Measurements from ENCODE around the gene PDLIM7. TPM values are rescaled to one million over a fixed set of nuclear protein-coding genes. Genes with fewer than 3 reads are reported as not detected.

The PDLIM7 gene
- polyA plus RNA-seq, 1 of the 3 experiments (the other 2 are of a cell fraction) = 206 TPM

GRCh38 chr5:177527595-177527994, 30.2 kb upstream of the PDLIM7 start:
- Histone ChIP-seq H3K27me3 (ENCODE audit: insufficient read depth) (no peaks in the 10 kb centered on the region), H3F3A (replicated peaks; ENCODE audit: insufficient read depth) (no peaks in the 10 kb centered on the region), H3K27ac (ENCODE audit: low read depth in 2 of 2, low read length in 1 of 2) (no peak overlapping the region), H3K4me2 (no peak overlapping the region), H4K20me1 (ENCODE audit: insufficient read depth) (peaks cover 3% of the 10 kb centered on the region; the same call in 1 of the 2 replicates), H3K4me3 (ENCODE audit: low read depth in 2 of 2, low read length in 1 of 2) (no peak overlapping the region), H2AFZ (ENCODE audit: low read depth) (no peak overlapping the region), H3K4me1 (ENCODE audit: control insufficient read depth in 1 of 2, insufficient read depth in 2 of 2, low read depth in 1 of 2, low read length in 1 of 2) (peaks cover 0 to 14% of the 10 kb centered on the region in 2 experiments; a peak in 1 of 4 replicates), H3K79me2 (ENCODE audit: insufficient read depth) (peaks cover 4% of the 10 kb centered on the region; the same call in 1 of the 2 replicates), H3K36me3 (replicated peaks in 1 of 2; ENCODE audit: control insufficient read depth in 1 of 2, insufficient read depth in 2 of 2, low read length in 1 of 2) (peaks cover 23 to 85% of the 10 kb centered on the region in 2 experiments), H3K9ac (no peak overlapping the region), H3K9me2 (no peaks in the 10 kb centered on the region), H3K9me3 (no peaks in the 10 kb centered on the region)
- POLR2A ChIA-PET = no interaction called here
- WGBS (ENCODE audit: low lambda C conversion rate) = 97% methylated on average over 8 of the region's 8 CpGs
- TF ChIP-seq RFX5 (IDR thresholded peaks at IDR 0.05; ENCODE audit: low read length) (no peak), YY1 (IDR thresholded peaks at IDR 0.05; ENCODE audit: low read depth) (no peak), USF1 (IDR thresholded peaks at IDR 0.05; ENCODE audit: borderline replicate concordance, low read depth) (no peak), RCOR1 (IDR thresholded peaks at IDR 0.05; ENCODE audit: low read length) (no peak), EP300 (IDR thresholded peaks at IDR 0.05; ENCODE audit: borderline replicate concordance in 1 of 2, low read depth in 1 of 2, low read length in 1 of 2) (no peak), USF2 (IDR thresholded peaks at IDR 0.05; ENCODE audit: borderline replicate concordance, low read depth, low read length) (no peak), TAF1 (IDR thresholded peaks at IDR 0.05; ENCODE audit: borderline replicate concordance, low read depth, low read length) (no peak), ZBTB33 (IDR thresholded peaks at IDR 0.05; ENCODE audit: borderline replicate concordance, low read depth) (no peak), RXRA (IDR thresholded peaks at IDR 0.05; ENCODE audit: borderline replicate concordance, low read depth) (no peak), MXI1 (IDR thresholded peaks at IDR 0.05; ENCODE audit: low read depth, low read length) (no peak), TEAD4 (IDR thresholded peaks at IDR 0.05; ENCODE audit: borderline replicate concordance, insufficient read depth) (no peak), NFIC (IDR thresholded peaks at IDR 0.05; ENCODE audit: borderline replicate concordance) (no peak), FOXJ3 (CRISPR knock-in tag; IDR thresholded peaks at IDR 0.05) (no peak), IRF3 (IDR thresholded peaks at IDR 0.05; ENCODE audit: low read depth, low read length) (no peak)
- TF ChIP-seq, protein P1, sequence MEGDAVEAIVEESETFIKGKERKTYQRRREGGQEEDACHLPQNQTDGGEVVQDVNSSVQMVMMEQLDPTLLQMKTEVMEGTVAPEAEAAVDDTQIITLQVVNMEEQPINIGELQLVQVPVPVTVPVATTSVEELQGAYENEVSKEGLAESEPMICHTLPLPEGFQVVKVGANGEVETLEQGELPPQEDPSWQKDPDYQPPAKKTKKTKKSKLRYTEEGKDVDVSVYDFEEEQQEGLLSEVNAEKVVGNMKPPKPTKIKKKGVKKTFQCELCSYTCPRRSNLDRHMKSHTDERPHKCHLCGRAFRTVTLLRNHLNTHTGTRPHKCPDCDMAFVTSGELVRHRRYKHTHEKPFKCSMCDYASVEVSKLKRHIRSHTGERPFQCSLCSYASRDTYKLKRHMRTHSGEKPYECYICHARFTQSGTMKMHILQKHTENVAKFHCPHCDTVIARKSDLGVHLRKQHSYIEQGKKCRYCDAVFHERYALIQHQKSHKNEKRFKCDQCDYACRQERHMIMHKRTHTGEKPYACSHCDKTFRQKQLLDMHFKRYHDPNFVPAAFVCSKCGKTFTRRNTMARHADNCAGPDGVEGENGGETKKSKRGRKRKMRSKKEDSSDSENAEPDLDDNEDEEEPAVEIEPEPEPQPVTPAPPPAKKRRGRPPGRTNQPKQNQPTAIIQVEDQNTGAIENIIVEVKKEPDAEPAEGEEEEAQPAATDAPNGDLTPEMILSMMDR (IDR thresholded peaks at IDR 0.05) = no peak
- CTCF ChIA-PET = no interaction called here
- no peak for DNase-seq
